Activated naive CD8-positive, alpha-beta T cell treated with anti-CD3 and anti-CD28 coated beads for 36 hours (primary cell): ENCODE measurements around the gene ZSCAN5A. TPM values are rescaled to one million over a fixed set of nuclear protein-coding genes. Genes with fewer than 3 reads are reported as not detected.
A peak's percentile ranks its signal among the peaks of the same experiment; 100 is the strongest.
"Not testable (repeated sequence)": the region's sequence is repeated elsewhere in the genome, so short reads cannot be mapped to it uniquely, and the experiment has no call there.

Experiments
- DNase-seq: peaks from one replicate; pipeline ENCODE4 v3.0.0; 2021
- H3K27ac Mint-ChIP-seq: one replicate; pipeline ENCODE4 v1.8.0; 2022; ENCODE audit warnings: mild to moderate bottlenecking, moderate library complexity, mixed read lengths
- H3K27me3 Mint-ChIP-seq: one replicate; pipeline ENCODE4 v1.8.0; 2022; ENCODE audit warnings: mild to moderate bottlenecking, mixed read lengths
- H3K36me3 Mint-ChIP-seq: one replicate; pipeline ENCODE4 v1.8.0; 2021; ENCODE audit warnings: mild to moderate bottlenecking, mixed read lengths
- H3K4me1 Mint-ChIP-seq: one replicate; pipeline ENCODE4 v1.8.0; 2021; ENCODE audit warnings: mixed read lengths
- H3K4me3 Mint-ChIP-seq: one replicate; pipeline ENCODE4 v1.8.0; 2022; ENCODE audit warnings: mild to moderate bottlenecking, moderate library complexity, mixed read lengths
- H3K9me3 Mint-ChIP-seq: one replicate; pipeline ENCODE4 v1.8.0; 2022; ENCODE audit warnings: mixed read lengths
- total RNA-seq, 2 experiments: library from RNA; stranded (reverse); gene quantifications; one replicate each; pipeline ENCODE4 v1.2.3, GENCODE V29; 2021

ZSCAN5A gene
- total RNA-seq: 10 to 100 TPM; 10.6 to 15.8 TPM

GRCh38 chr19:56314381-56315076 is at the start of gene ZSCAN5A:
ZSCAN5A (minus strand) TSS chr19:56314839; CDS start chr19:56225046, 89,793 bp downstream.
- Mint-ChIP-seq H3K9me3 (peaks cover 1% of the 10 kb centered on the region), H3K36me3 (peaks cover 23% of the 10 kb centered on the region), H3K27me3 (no peaks in the 10 kb centered on the region)

GRCh38 chr19:56360841-56361240 is 46.2 kb upstream of the ZSCAN5A start:
- H3K9me3 Mint-ChIP-seq: peaks cover 51% of the 10 kb centered on the region
- no peaks in the 10 kb centered on the region for H3K27me3 Mint-ChIP-seq
- H3K36me3 Mint-ChIP-seq: peaks cover 54% of the 10 kb centered on the region
- no peaks in the 10 kb centered on the region for H3K4me1 Mint-ChIP-seq
- no peak overlapping the region for H3K27ac Mint-ChIP-seq
- DNase-seq: no peak
- H3K4me3 Mint-ChIP-seq: no peak overlapping the region

More at GRCh38 chr19:56314381-56315076, at the start of gene ZSCAN5A:
- peak; percentile 95 for DNase-seq
- H3K27ac Mint-ChIP-seq: peak within 1 kb of the TSS; percentile 100
- H3K4me3 Mint-ChIP-seq: peak within 1 kb of the TSS; percentile 88
- H3K4me1 Mint-ChIP-seq: peaks cover 23% of the 10 kb centered on the region

GRCh38 chr19:56356944-56357343 is 42.3 kb upstream of the ZSCAN5A start:
- Mint-ChIP-seq H3K4me1 (no peaks in the 10 kb centered on the region), H3K9me3 (peaks cover 28% of the 10 kb centered on the region), H3K4me3 (no peak overlapping the region), H3K36me3 (peaks cover 38% of the 10 kb centered on the region), H3K27ac (no peak overlapping the region), H3K27me3 (no peaks in the 10 kb centered on the region)
- DNase-seq: no peak

GRCh38 chr19:56355517-56355916 is 40.9 kb upstream of the ZSCAN5A start:
- no peak for DNase-seq
- peaks cover 29% of the 10 kb centered on the region for H3K36me3 Mint-ChIP-seq
- no peaks in the 10 kb centered on the region for H3K27me3 Mint-ChIP-seq
- H3K9me3 Mint-ChIP-seq: peaks cover 19% of the 10 kb centered on the region
- no peak overlapping the region for H3K27ac Mint-ChIP-seq
- no peaks in the 10 kb centered on the region for H3K4me1 Mint-ChIP-seq
- no peak overlapping the region for H3K4me3 Mint-ChIP-seq

- Mint-ChIP-seq H3K27ac (no peak overlapping the region), H3K36me3 (no peaks in the 10 kb centered on the region), H3K27me3 (no peaks in the 10 kb centered on the region), H3K9me3 (no peaks in the 10 kb centered on the region), H3K4me3 (no peak overlapping the region), H3K4me1 (no peaks in the 10 kb centered on the region)
- DNase-seq: no peak
These were observed 36.6 kb upstream of the ZSCAN5A start for GRCh38 chr19:56351208-56351607.

GRCh38 chr19:56350416-56351045 is 35.9 kb upstream of the ZSCAN5A start:
- peak; percentile 42 for DNase-seq
- no peak overlapping the region for H3K4me3 Mint-ChIP-seq
- no peaks in the 10 kb centered on the region for H3K9me3 Mint-ChIP-seq
- H3K36me3 Mint-ChIP-seq: no peaks in the 10 kb centered on the region
- no peak overlapping the region for H3K27ac Mint-ChIP-seq
- no peaks in the 10 kb centered on the region for H3K27me3 Mint-ChIP-seq
- no peaks in the 10 kb centered on the region for H3K4me1 Mint-ChIP-seq

GRCh38 chr19:56348289-56348877 is 33.7 kb upstream of the ZSCAN5A start:
- no peaks in the 10 kb centered on the region for H3K36me3 Mint-ChIP-seq
- H3K4me1 Mint-ChIP-seq: no peaks in the 10 kb centered on the region
- H3K27ac Mint-ChIP-seq: no peak overlapping the region
- DNase-seq: no peak
- no peaks in the 10 kb centered on the region for H3K9me3 Mint-ChIP-seq
- H3K4me3 Mint-ChIP-seq: no peak overlapping the region
- H3K27me3 Mint-ChIP-seq: peaks cover 4% of the 10 kb centered on the region

- Mint-ChIP-seq H3K4me1 (no peaks in the 10 kb centered on the region), H3K4me3 (no peak overlapping the region), H3K9me3 (peaks cover 7% of the 10 kb centered on the region), H3K27me3 (peaks cover 4% of the 10 kb centered on the region), H3K36me3 (no peaks in the 10 kb centered on the region), H3K27ac (no peak overlapping the region)
- no peak for DNase-seq
These were observed 32.6 kb upstream of the ZSCAN5A start for GRCh38 chr19:56347163-56347778.

GRCh38 chr19:56341948-56342347 is 27.3 kb upstream of the ZSCAN5A start:
- Mint-ChIP-seq H3K4me3 (no peak overlapping the region), H3K27ac (no peak overlapping the region), H3K4me1 (no peaks in the 10 kb centered on the region), H3K36me3 (peaks cover 1% of the 10 kb centered on the region), H3K27me3 (peaks cover 4% of the 10 kb centered on the region), H3K9me3 (peaks cover 12% of the 10 kb centered on the region)
- no peak for DNase-seq

GRCh38 chr19:56339031-56339430 is 24.4 kb upstream of the ZSCAN5A start:
- not testable (repeated sequence) for H3K27me3 Mint-ChIP-seq, H3K36me3 Mint-ChIP-seq, DNase-seq, H3K4me1 Mint-ChIP-seq, H3K27ac Mint-ChIP-seq, H3K4me3 Mint-ChIP-seq
- H3K9me3 Mint-ChIP-seq: peaks cover 15% of the 10 kb centered on the region

GRCh38 chr19:56337077-56337476 is 22.4 kb upstream of the ZSCAN5A start:
- not testable (repeated sequence) for H3K36me3 Mint-ChIP-seq, H3K4me3 Mint-ChIP-seq, H3K4me1 Mint-ChIP-seq, H3K27me3 Mint-ChIP-seq, H3K27ac Mint-ChIP-seq, DNase-seq
- H3K9me3 Mint-ChIP-seq: peaks cover 13% of the 10 kb centered on the region

- peaks cover 17% of the 10 kb centered on the region for H3K9me3 Mint-ChIP-seq
- H3K36me3 Mint-ChIP-seq, H3K27ac Mint-ChIP-seq, H3K4me1 Mint-ChIP-seq, H3K4me3 Mint-ChIP-seq, DNase-seq, H3K27me3 Mint-ChIP-seq: not testable (repeated sequence)
These were observed 20.7 kb upstream of the ZSCAN5A start for GRCh38 chr19:56335371-56335770.

- Mint-ChIP-seq H3K27me3 (no peaks in the 10 kb centered on the region), H3K36me3 (peaks cover 3% of the 10 kb centered on the region), H3K4me1 (no peaks in the 10 kb centered on the region), H3K9me3 (peaks cover 18% of the 10 kb centered on the region), H3K27ac (no peak overlapping the region), H3K4me3 (no peak overlapping the region)
- peak; percentile 13 for DNase-seq
These were observed 18.9 kb upstream of the ZSCAN5A start for GRCh38 chr19:56333506-56333905.

- peaks cover 5% of the 10 kb centered on the region for H3K36me3 Mint-ChIP-seq
- no peaks in the 10 kb centered on the region for H3K27me3 Mint-ChIP-seq
- DNase-seq: no peak
- H3K27ac Mint-ChIP-seq: no peak overlapping the region
- H3K4me3 Mint-ChIP-seq: no peak overlapping the region
- H3K9me3 Mint-ChIP-seq: peaks cover 18% of the 10 kb centered on the region
- H3K4me1 Mint-ChIP-seq: no peaks in the 10 kb centered on the region
These were observed 18.1 kb upstream of the ZSCAN5A start for GRCh38 chr19:56332695-56333094.

- no peak overlapping the region for H3K27ac Mint-ChIP-seq
- H3K4me1 Mint-ChIP-seq: no peaks in the 10 kb centered on the region
- DNase-seq: no peak
- peaks cover 2% of the 10 kb centered on the region for H3K36me3 Mint-ChIP-seq
- no peaks in the 10 kb centered on the region for H3K27me3 Mint-ChIP-seq
- no peak overlapping the region for H3K4me3 Mint-ChIP-seq
- peaks cover 4% of the 10 kb centered on the region for H3K9me3 Mint-ChIP-seq
These were observed 9.8 kb upstream of the ZSCAN5A start for GRCh38 chr19:56324436-56324835.
